K562 (cell line): ENCODE measurements around the gene CST3.

Experiments used
- ATF7 ChIP-seq: fragments of 450-650 bp; IDR thresholded peaks from 2 replicates; pipeline ENCODE4 v1.7.1; 2014; ENCODE audit warnings: mild to moderate bottlenecking, moderate library complexity
- BDP1 ChIP-seq: IDR thresholded peaks from 3 replicates; pipeline ENCODE4 v1.6.1; 2011; ENCODE audit not compliant: insufficient read length, insufficient read depth
- CTCF ChIP-seq, 3 experiments: IDR thresholded peaks in 2 of 3; conservative IDR thresholded peaks in 1 of 3; 2 replicates each; pipeline ENCODE4 v1.5.1; 2011 to 2012; ENCODE audit warnings: low read length in 3 of 3, mild to moderate bottlenecking in 3 of 3, control low read depth in 2 of 3, improper control_type of control experiment in 1 of 3, inconsistent platforms in 1 of 3, low read depth in 1 of 3, mixed read lengths in 1 of 3, moderate library complexity in 1 of 3; ENCODE audit not compliant: insufficient read depth in 2 of 3
- EP300 ChIP-seq: IDR thresholded peaks from 2 replicates; pipeline ENCODE4 v1.6.1; 2012; ENCODE audit warnings: low read length, improper control_type of control experiment
- HDAC8 ChIP-seq: fragments of 450-650 bp; IDR thresholded peaks from 2 replicates; pipeline ENCODE4 v1.6.1; 2016; ENCODE audit warnings: mild to moderate bottlenecking, missing genetic modification characterization, moderate library complexity, missing compliant biosample characterization
- MAX ChIP-seq: sonication (generic); formaldehyde crosslinking; IDR thresholded peaks from 2 replicates; pipeline ENCODE4 v1.9.0; 2022; ENCODE audit warnings: mild to moderate bottlenecking, missing genetic modification reagents
- MYC ChIP-seq, 2 experiments: fragments of 250-450 bp in 1 of 2; sonication (Bioruptor Pico) in 1 of 2; IDR thresholded peaks; 2 replicates each; pipeline versions ENCODE4 v1.5.1 to v1.6.1; 2012 to 2021; ENCODE audit warnings: low read depth in 2 of 2, borderline replicate concordance in 1 of 2, improper control_type of control experiment in 1 of 2, low read length in 1 of 2, mild to moderate bottlenecking in 1 of 2, moderate library complexity in 1 of 2
- SPI1 ChIP-seq: IDR thresholded peaks from 2 replicates; pipeline ENCODE4 v1.6.1; 2011; ENCODE audit warnings: low read depth, low read length, control low read depth, borderline replicate concordance
- SREBF2 ChIP-seq: sonication (generic); formaldehyde crosslinking; IDR thresholded peaks from 2 replicates; pipeline ENCODE4 v1.4.0; 2020; ENCODE audit warnings: mild to moderate bottlenecking, missing genetic modification reagents
- TRIM28 ChIP-seq: fragments of 450-650 bp; IDR thresholded peaks from 2 replicates; pipeline ENCODE4 v1.6.1; 2017
- ZNF197 ChIP-seq: fragments of 200-800 bp; sonication (Bioruptor generic); IDR thresholded peaks from 2 replicates; pipeline ENCODE4 v1.6.1; 2016; ENCODE audit warnings: low read depth, missing genetic modification characterization, missing compliant biosample characterization
- ZNF274 ChIP-seq: IDR thresholded peaks from 2 replicates; pipeline ENCODE4 v1.6.1; 2011; ENCODE audit warnings: low read depth, mild to moderate bottlenecking, low read length, moderate library complexity, borderline replicate concordance
- ZNF644 ChIP-seq: fragments of 200-800 bp; sonication (Bioruptor generic); IDR thresholded peaks from 2 replicates; pipeline ENCODE4 v1.6.1; 2016; ENCODE audit warnings: low read depth, missing genetic modification characterization, missing compliant biosample characterization
- ZNF740 ChIP-seq, 3 experiments: fragments of 200-800 bp in 1 of 3; sonication (Bioruptor generic) in 1 of 3; sonication (generic) in 1 of 3; formaldehyde crosslinking in 1 of 3; IDR thresholded peaks; 2 replicates each; pipeline versions ENCODE4 v1.6.1 to v1.8.0; 2016 to 2022; ENCODE audit warnings: mild to moderate bottlenecking in 2 of 3, missing compliant biosample characterization in 2 of 3, missing genetic modification characterization in 2 of 3, missing genetic modification reagents in 1 of 3

GRCh38 chr20:23631981-23632710, 5.6 kb downstream of the CST3 start:
- TF ChIP-seq HDAC8 (tag) (no peak), BDP1 (no peak), MAX (CRISPR knock-in tag) (no peak), EP300 (no peak), CTCF (IDR thresholded peaks at IDR 0.05 in 2 of 3, conservative IDR thresholded peaks at IDR 0.05 in 1 of 3; ENCODE audit: insufficient read depth in 2 of 3, low read depth in 1 of 3, low read length in 3 of 3) (no peak), MYC (IDR thresholded peaks at IDR 0.05; ENCODE audit: low read depth, low read length) (no peak), MYC (CRISPR knock-in tag; IDR thresholded peaks at IDR 0.05; ENCODE audit: borderline replicate concordance, low read depth) (no peak), ATF7 (no peak), SREBF2 (CRISPR knock-in tag) (no peak), ZNF274 (no peak), ZNF644 (no peak), ZNF197 (CRISPR knock-in tag) (no peak), TRIM28 (no peak), ZNF740 (CRISPR knock-in tag; IDR thresholded peaks at IDR 0.05) (no peak), ZNF740 (tag; IDR thresholded peaks at IDR 0.05) (no peak), SPI1 (no peak)
